Neural cell (in vitro differentiated cells): ENCODE data around the gene PSMB4.
"Not testable (repeated sequence)": the region's sequence is repeated elsewhere in the genome, so short reads cannot be mapped to it uniquely, and the experiment has no call there.

Experiments used
- EP300 ChIP-seq: fragments of 450-650 bp; conservative IDR thresholded peaks from 2 replicates; pipeline ENCODE4 v1.6.1; 2014; ENCODE audit warnings: antibody characterized with exemption, mild to moderate bottlenecking, moderate library complexity; ENCODE audit not compliant: poor library complexity, severe bottlenecking
- EZH2 ChIP-seq: fragments of 200-600, 300-800 bp; shearing (Covaris generic), sonication (generic); IDR thresholded peaks from 2 replicates; pipeline ENCODE4 v1.6.1; 2014; ENCODE audit warnings: antibody characterized with exemption, low read length, borderline replicate concordance, mild to moderate bottlenecking; ENCODE audit not compliant: insufficient read depth, poor library complexity, severe bottlenecking
- POLR2AphosphoS5 ChIP-seq: IDR thresholded peaks from 2 replicates; pipeline ENCODE4 v1.6.1; 2012
- TAF1 ChIP-seq: IDR thresholded peaks from 2 replicates; pipeline ENCODE4 v1.6.1; 2012; ENCODE audit warnings: low read depth
- TF ChIP-seq, protein P1 (sequence below): fragments of 450-650 bp; IDR thresholded peaks from 2 replicates; pipeline ENCODE4 v1.5.1; 2014; ENCODE audit warnings: antibody characterized with exemption, mild to moderate bottlenecking, moderate library complexity; ENCODE audit not compliant: poor library complexity, severe bottlenecking
- TF ChIP-seq, protein P2 (sequence below): IDR thresholded peaks from 2 replicates; pipeline ENCODE4 v1.6.1; 2012; ENCODE audit warnings: borderline replicate concordance

DNA sequence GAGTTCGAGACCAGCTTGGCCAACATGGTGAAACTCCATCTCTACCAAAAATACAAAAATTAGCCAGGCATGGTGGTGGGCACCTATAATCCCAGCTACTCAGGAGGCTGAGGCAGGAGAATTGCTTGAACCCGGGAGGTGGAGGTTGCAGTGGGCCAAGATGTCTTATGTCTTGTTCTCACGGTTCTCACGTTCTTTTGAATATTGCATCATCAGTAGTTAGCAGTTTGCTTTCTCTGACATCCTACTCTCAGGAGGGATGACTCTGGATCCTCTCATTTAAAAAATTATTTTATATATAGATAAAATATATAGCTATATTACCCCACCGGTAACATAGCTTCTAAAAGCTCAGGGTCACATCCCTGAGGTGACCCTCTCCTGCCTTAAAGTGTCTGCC, 3.1 kb upstream of the PSMB4 start:
- TF ChIP-seq, protein P1, sequence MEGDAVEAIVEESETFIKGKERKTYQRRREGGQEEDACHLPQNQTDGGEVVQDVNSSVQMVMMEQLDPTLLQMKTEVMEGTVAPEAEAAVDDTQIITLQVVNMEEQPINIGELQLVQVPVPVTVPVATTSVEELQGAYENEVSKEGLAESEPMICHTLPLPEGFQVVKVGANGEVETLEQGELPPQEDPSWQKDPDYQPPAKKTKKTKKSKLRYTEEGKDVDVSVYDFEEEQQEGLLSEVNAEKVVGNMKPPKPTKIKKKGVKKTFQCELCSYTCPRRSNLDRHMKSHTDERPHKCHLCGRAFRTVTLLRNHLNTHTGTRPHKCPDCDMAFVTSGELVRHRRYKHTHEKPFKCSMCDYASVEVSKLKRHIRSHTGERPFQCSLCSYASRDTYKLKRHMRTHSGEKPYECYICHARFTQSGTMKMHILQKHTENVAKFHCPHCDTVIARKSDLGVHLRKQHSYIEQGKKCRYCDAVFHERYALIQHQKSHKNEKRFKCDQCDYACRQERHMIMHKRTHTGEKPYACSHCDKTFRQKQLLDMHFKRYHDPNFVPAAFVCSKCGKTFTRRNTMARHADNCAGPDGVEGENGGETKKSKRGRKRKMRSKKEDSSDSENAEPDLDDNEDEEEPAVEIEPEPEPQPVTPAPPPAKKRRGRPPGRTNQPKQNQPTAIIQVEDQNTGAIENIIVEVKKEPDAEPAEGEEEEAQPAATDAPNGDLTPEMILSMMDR = not testable (repeated sequence)
- not testable (repeated sequence) for TF ChIP-seq EZH2, POLR2AphosphoS5, TAF1, EP300
- TF ChIP-seq, protein P2, sequence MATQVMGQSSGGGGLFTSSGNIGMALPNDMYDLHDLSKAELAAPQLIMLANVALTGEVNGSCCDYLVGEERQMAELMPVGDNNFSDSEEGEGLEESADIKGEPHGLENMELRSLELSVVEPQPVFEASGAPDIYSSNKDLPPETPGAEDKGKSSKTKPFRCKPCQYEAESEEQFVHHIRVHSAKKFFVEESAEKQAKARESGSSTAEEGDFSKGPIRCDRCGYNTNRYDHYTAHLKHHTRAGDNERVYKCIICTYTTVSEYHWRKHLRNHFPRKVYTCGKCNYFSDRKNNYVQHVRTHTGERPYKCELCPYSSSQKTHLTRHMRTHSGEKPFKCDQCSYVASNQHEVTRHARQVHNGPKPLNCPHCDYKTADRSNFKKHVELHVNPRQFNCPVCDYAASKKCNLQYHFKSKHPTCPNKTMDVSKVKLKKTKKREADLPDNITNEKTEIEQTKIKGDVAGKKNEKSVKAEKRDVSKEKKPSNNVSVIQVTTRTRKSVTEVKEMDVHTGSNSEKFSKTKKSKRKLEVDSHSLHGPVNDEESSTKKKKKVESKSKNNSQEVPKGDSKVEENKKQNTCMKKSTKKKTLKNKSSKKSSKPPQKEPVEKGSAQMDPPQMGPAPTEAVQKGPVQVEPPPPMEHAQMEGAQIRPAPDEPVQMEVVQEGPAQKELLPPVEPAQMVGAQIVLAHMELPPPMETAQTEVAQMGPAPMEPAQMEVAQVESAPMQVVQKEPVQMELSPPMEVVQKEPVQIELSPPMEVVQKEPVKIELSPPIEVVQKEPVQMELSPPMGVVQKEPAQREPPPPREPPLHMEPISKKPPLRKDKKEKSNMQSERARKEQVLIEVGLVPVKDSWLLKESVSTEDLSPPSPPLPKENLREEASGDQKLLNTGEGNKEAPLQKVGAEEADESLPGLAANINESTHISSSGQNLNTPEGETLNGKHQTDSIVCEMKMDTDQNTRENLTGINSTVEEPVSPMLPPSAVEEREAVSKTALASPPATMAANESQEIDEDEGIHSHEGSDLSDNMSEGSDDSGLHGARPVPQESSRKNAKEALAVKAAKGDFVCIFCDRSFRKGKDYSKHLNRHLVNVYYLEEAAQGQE = not testable (repeated sequence)
